ENCODE results near the gene ARHGAP24.
"Not testable (repeated sequence)": the region's sequence is repeated elsewhere in the genome, so short reads cannot be mapped to it uniquely, and the experiment has no call there.

Gene ARHGAP24

DNA sequence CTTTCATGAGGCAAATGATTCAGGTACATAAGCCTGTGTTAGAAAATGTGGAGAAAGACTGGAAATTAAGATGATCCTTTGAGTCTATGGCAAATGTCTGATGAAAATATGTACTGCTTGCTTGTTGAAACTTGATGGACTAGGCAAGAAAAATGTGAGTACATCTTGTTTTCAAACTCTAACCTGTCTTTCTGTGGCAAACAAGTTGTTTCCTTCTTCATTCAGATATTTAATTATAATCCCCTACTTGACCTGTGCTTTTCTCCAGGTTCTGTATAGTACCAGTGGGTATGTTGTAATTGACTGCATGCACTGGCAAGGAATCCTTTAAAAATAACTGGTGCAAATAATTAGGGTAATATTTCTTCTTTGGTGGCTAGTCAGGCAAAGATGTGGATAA is 136.7 kb downstream of the ARHGAP24 start:
- no peak for DNase-seq
- intact Hi-C loops (cut with DNase I): no loop called here

DNA sequence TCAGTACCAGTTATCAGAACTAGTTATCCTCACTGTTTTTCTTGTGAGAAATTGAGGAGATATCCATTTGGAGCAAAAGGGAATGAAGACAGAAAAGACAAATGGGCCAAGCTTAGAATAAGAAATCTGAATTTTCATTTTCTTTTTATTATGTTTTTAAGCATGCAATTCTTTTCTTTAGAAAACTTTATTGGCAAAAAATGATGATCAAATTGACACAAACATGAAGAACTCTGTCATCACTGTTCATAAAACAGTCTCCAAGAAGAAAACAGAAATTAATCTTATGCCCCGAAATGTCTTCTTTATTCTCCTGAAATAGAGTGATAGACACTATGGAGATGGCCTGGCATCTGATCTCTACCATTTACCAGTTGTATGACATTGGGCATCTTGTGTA is 139.0 kb downstream of the ARHGAP24 start:
- intact Hi-C loops (cut with DNase I): no loop called here
- no peak for DNase-seq

DNA sequence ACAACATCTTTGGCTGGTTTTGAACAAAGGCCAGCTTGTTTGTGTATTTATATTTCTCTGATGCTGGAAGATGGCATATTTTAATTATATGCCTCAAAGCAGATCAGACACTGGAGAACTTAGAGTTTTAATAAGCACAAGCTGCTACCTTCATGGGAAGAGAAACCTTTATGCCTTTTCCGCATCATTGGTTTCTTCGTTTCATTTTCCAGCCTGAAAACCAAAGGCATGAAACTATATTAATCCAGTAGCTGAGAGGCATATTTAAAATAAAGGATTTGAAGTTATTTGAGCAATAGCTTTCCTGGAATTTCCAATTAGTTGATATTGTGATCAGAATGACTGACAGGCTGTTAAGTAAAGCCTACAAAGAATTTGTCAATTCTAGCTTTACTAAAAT is 141.0 kb downstream of the ARHGAP24 start:
- DNase-seq: no peak
- intact Hi-C loops (cut with DNase I): no loop called here

DNA sequence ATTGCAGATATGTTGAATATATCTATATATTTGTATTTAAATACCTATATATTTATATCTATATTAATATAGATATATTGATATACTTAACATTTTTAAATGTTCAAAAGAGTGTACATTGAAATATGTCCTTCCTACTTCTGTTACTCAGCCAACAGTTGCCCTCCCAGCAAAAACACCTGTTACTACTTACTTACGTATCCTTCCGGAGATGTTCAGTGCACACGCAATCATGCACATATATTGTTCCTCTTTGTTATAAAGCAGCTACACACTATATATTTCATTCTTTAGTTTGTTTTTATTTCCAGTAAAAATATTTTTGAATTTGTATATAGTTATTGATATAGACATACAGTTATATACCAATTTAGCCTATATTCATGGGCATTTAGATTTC is 142.3 kb downstream of the ARHGAP24 start:
- intact Hi-C loops (cut with DNase I): no loop called here
- DNase-seq: no peak

DNA sequence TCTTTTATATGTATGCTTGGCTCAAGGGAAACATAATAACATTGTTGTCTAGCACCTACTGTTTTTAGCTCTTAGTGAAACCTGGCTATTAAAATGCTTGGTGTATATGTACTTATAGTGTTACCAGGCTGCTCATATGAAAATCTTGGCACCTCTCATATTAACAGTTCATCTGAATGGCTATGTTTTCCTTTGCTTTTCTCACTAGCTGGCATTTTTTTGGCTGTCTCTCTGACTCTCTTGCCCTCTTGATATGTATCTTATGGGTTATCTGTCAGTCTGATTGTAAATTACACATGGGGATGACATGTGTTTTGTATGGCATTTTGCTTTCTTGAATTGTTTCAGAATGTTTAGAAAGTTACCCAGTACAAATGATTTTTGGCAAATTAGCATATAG is 158.0 kb downstream of the ARHGAP24 start:
- no peak for DNase-seq
- intact Hi-C loops (cut with DNase I): no loop called here

DNA sequence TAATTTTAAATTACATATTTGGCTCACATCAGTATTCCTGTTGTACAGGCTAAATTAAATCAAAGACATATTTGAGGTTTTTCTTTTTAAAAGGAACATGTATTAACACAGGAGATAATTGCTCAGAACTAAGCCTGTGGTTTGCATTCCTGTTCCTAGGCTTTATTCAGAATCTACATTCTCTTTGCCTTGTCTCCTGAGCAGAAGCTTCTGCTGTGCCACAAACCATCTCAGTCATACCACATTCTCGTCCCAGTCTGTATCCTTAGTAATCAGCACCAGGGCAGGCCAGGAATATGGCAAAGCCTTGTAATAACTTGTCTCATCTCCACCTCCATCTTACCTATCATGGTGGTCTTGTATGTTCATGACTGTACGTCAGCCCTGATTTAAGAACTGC is 162.8 kb downstream of the ARHGAP24 start:
- intact Hi-C loops (cut with DNase I): no loop called here
- DNase-seq: no peak

DNA sequence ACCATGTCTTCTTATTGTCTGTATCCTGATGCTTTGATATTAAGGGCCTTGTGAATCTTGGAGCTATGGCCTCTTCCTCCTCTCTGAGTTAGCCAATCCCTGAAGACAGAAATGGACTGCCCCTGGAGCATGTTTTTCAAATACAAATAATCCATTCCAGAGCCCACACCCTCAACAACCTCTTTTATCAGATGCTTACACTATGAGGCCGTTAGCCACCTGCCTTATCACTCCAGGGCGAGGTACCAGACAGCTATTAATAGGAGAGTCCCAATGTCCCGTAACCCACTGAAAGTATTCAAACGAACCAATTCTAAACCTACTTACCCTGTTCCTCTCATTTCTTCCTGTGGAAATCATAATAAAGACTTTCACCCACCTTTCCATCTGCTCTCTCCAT is 165.0 kb downstream of the ARHGAP24 start:
- intact Hi-C loops (cut with DNase I): no loop called here
- no peak for DNase-seq

DNA sequence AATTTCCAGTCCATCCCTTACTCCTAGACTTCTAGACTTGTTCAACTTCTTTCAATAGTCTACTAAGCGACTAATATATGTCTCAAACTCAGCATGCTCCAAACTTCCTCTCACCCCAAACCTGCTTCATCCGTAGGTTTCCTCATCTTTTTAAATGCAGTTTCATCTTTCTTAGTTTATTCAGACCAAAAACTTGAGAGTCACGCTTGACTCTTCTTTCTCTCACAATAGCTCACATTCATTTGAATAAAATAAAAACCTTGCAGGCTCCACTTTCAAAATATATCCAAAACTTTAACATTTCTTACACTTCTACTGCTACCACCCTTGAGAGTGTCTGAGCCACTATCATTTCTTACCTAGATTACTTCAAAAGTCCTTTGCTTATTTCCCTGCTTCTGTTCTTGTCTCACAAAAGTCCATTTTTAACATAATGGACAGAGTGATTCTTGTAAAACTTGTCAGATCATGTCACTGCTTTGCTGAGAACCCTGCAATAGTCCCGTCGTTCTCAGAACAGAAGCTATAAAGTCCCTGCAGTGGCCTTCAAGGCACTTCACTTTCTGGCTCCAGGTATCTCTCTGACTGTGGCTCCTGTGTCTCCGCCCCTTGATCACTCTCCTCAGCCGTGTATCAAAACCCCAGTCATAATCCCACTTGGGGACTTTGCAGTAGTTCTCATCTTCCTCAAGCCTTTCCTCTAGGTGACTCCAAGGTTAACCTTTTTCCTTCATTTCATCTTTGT is 167.6 kb downstream of the ARHGAP24 start:
- DNase-seq: no peak
- intact Hi-C loops (cut with DNase I): no loop called here

DNA sequence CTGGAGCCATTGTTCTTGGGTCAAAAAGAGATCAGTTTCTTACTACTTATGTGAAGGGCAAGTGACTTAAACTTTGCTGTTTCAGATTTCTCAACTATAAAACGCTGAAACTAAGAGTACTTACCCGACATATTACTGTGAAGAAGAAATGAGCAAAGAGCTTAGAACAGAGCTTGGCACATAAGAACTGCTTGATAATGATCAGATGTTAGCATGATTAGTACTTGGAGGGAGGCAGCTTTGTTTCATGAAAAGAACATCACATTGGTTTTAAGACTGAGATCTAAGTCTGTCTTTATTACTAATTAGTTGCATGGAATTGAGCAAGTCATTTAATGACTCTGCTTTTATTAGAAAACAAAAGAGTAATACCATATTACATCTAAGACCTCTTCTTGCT is 169.1 kb downstream of the ARHGAP24 start:
- intact Hi-C loops (cut with DNase I): no loop called here
- no peak for DNase-seq

DNA sequence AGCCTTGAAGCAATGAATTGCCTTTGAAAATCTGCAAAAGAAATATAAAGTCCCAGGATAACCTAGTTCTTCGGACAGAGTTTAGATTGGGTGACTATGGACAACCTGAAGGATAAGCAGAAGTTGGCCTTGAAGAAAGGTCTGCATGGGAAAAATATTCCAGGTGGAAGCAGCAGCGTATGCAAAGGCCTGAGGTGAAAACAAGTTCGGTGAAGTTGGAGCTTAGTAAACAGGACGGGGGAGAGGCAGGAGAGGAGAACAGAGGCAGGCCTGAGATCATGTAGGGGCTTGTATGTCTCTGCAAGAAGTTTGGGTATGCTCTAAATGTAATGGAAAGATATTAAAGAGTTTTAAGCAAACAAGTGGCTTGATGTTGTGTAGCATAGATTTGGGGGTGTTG is 176.0 kb downstream of the ARHGAP24 start:
- intact Hi-C loops (cut with DNase I): no loop called here
- DNase-seq: no peak

DNA sequence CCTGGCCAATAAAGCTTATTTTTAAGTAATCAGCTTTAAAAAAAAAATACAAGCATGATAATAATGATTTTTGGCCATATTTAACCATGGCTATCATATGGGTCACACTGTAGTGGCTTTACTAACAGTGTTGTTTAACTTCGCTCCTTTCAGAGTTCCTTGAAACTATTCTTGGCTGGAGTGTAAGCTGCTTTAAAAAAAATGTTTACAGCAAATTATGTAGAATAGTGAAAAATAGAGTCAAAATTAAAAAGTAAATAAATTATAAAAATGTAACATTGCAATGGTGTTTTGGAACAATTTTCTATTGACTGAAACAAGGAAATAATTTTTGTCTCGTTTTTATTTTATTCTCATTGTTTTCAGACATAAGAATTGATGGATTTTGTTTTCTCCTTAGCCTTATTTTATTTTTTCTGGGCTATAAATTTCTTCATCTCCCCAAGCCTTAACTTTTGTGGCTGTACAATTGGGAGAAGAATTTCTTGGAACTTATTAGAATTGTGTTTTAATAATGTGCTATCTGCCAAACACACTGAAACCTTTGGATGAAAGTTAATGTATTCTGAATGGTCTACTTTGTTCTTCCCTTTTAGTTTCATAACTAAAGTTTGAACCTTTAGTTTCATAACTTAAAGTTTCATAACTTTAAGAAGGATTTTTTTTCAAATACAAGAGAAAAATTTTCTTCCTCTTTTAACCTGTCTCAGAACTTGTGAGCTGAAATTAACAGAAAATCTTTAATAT is 182.0 kb downstream of the ARHGAP24 start:
- intact Hi-C loops (cut with DNase I): no loop called here
- no peak for DNase-seq

DNA sequence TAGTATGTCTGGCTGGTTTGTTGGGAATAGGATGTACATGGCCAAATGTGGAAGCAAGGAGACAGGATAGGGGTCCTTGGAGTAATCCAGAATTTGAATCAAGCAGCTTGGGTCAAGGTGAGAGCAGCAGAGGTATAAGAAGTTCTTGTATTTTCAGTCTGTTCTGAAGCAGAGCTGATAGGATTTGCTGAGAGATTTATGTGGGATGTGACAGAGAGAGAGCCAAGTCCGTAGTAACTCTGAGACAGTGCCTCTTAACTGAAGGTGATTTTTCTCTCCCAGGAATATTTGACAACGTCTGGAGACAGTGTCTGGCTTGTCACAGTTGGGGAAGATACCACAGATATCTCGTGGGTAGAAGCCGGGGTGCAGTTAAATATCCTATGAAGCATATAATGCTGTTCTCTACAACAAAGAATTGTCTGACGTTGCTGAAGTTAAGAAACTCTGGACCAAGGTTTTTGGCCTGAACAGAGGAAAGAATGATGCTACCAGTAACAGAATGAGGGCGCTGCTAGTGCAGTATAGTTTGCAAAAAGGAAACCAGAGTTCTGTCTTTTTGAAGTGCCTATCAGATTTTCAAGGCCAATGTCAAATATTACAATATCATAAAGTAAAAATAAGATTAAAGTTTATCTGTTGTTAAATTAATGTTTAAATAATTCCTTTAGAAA is 184.0 kb downstream of the ARHGAP24 start:
- intact Hi-C loops (cut with DNase I): no loop called here
- DNase-seq: no peak

DNA sequence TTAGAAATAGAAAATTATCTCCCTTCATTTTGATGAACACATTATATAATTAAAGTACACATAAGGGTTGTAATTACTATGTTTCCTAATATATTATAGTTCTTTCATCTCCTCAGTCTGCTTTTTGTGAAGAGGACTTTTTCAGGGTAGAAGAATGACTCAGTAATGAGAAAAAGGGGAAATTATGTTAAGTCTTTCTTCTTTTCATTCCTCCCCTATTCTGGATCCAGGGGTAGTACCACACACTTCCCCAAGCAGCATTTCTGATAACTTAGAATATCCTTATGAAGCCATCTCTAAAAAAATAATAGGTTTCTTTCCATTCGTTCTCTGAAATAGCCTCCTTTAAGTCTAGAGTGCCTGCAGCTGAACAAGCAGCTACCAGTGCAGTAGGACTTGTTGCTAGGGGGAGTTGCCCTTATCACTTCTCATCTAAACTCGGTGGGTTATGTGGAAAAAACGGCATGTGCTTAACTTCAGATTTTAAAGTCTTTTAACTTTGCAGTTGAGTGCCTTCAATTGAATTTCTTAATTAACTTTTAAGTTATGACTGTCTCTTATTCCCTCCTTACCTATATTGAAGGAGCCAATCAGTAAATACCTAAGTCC is 184.8 kb downstream of the ARHGAP24 start:
- DNase-seq: no peak
- intact Hi-C loops (cut with DNase I): no loop called here

DNA sequence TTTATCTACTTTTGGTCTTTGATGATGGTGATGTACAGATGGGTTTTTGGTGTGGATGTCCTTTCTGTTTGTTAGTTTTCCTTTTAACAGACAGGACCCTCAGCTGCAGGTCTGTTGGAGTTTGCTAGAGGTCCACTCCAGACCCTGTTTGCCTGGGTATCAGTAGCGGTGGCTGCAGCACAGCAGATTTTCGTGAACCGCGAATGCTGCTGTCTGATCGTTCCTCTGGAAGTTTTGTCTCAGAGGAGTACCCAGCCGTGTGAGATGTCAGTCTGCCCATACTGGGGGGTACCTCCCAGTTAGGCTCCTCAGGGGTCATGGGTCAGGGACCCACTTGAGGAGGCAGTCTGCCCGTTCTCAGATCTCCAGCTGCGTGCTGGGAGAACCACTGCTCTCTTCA is 191.7 kb downstream of the ARHGAP24 start:
- intact Hi-C loops (cut with DNase I); DNase-seq: not testable (repeated sequence)

DNA sequence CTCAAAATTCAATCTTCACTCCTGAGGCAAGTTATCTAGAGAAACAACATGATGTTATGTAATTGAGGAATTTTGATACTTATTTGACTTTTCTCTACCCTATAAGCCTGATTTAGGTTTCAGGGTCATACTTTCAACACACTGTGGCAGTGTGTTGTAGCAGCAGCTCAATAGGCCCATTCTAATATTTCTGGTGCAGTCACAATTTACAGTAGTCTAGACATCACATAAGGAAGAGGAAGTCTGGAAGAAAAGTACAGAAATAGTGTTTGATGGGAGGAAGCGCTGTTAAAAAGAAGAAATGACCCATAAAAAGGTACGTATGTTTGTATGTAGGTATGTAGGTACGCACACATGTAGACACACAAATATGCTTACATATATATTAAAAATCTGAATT is 194.3 kb downstream of the ARHGAP24 start:
- DNase-seq: no peak
- intact Hi-C loops (cut with DNase I): no loop called here

DNA sequence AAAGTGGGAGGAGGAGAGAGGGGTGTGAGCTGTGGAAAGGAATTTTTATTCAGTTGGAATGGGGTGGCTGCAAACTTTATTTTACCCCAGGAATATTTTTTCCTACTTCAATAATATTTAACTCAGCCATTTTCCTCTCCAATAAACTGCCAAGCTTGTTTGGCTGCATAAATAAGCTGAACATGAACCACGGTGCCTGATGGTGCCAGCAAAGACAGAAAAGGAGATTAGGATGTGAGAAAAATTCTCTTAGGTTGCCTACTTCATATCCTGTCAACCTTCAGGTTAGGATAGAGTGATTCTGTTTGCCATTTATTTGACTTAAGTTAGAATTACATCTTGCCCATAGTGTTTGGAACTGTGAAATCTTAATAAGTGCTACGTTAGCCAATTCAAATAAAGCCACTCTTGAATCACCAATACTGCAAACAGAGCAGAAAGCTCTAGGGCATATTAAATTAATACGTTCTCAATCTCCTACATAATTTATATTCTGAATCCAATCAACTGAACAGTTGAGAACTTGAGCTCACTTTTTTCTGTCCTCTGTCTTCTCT is 195.1 kb downstream of the ARHGAP24 start:
- DNase-seq: no peak
- intact Hi-C loops (cut with DNase I): no loop called here

DNA sequence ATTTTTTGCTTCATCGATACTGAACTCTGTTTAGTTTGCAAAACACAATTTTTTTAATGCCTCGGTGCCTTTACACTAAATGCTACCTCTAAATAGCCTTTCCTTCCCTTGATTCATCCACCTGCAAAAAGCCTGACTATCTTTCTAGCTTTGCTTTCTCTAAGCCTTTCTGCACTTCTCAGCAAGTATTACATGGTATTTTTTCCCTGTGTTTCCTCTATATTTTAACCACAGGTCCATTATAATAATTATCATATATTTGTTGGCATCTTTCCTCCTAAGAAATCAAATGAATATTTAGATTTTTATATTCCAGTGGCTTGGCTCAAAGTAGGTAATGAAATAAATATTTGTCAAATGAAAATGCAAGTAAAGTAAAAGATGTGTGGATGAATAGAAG is 196.2 kb downstream of the ARHGAP24 start:
- no peak for DNase-seq
- intact Hi-C loops (cut with DNase I): no loop called here

DNA sequence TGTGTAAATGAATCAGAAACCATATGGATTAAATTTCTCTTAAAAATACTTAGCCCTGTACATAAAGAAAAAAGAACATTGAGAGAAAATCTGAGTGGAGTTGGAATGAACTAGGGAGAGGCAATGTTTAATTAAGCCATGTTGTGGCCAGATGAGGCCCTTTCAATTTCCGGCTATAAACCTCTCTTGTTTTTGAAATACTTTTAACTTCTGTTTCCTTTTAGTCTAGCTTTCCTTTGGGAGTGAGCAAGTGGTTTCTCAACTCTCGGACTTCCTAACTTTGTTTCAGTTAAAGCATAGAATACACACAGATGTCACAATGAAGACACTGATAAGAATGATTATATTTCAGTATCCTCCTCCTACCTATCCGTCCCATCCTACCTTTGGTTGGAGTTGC is 197.2 kb downstream of the ARHGAP24 start:
- intact Hi-C loops (cut with DNase I): no loop called here
- DNase-seq: no peak

DNA sequence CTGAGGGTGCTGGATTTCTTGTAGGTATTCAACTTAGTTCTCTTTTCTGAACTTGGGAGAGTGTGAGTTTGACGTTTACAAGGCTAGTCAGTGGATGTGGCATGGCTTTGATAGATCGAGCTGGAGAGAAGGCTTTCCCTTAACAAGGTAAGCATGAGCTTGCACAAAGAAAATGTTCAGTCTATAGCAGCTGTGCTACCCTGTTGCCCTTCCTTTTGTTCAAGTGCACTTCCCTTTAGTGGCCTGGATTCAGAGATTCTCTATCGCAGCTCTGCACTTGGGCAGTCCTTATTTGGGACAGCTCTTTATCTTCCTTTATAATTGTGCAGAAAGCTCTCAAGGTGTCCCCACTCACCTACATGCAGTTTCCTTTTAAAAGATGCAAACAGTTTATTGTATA is 198.0 kb downstream of the ARHGAP24 start:
- no peak for DNase-seq
- intact Hi-C loops (cut with DNase I): no loop called here

DNA sequence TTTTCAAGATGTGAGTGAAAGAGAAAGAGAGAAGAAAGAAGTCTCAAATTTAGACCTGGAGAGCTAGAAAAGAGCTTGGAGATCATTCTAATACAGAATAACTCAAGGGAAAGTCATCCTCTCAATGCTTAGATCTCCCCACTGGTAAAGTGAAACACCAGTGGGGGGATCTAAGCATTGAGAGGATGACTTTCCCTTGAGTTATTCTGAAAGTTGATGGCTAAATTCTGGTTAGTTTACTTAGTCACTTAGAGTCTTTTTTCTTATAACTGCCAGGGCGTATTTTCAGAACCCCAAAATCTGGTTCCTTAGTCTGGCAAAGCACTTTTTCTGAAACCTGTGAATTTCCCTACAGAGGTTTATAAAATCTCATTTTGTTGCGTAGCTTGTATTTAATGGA is 198.6 kb downstream of the ARHGAP24 start:
- intact Hi-C loops (cut with DNase I): no loop called here
- DNase-seq: no peak

All from head of caudate nucleus (tissue), 42 donors.